GM12875 (cell line): ENCODE results near the gene KIAA1549.

Source experiments
- H3K4me3 ChIP-seq: one replicate; pipeline ENCODE4 v1.5.1; 2011; ENCODE audit warnings: low read depth, low read length, control low read depth
- CTCF ChIP-seq: IDR thresholded peaks from 2 replicates; pipeline ENCODE4 v1.5.1; 2011; ENCODE audit warnings: low read depth, mild to moderate bottlenecking, control low read depth, inconsistent platforms, low read length, moderate library complexity, borderline replicate concordance; ENCODE audit not compliant: insufficient read depth

The KIAA1549 gene

GRCh38 chr7:138898255-138898654 lies 82.9 kb downstream of the KIAA1549 start:
- TF ChIP-seq CTCF = no peak
- H3K4me3 ChIP-seq = no peak overlapping the region

GRCh38 chr7:138895679-138896078 lies 85.5 kb downstream of the KIAA1549 start:
- no peak for TF ChIP-seq CTCF
- H3K4me3 ChIP-seq = no peak overlapping the region

DNA sequence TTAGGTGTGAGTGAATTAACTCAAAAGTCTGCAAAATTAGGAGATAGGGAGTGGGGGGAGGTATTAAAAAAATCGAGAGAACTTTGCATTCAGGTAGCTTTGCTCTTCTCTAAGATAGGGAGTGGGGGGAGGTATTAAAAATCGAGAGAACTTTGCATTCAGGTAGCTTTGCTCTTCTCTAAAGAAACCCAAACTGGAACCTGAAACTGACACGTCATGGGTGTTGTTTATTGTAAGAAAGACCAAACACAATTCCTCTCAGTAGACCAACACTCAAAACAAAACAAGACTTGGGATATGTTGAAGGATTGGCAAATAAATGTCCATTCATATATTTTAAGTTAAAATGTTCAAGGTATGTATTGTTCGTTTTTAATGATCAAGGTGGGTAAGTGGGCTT lies 87.9 kb downstream of the KIAA1549 start:
- H3K4me3 ChIP-seq = no peak overlapping the region
- TF ChIP-seq CTCF = no peak

DNA sequence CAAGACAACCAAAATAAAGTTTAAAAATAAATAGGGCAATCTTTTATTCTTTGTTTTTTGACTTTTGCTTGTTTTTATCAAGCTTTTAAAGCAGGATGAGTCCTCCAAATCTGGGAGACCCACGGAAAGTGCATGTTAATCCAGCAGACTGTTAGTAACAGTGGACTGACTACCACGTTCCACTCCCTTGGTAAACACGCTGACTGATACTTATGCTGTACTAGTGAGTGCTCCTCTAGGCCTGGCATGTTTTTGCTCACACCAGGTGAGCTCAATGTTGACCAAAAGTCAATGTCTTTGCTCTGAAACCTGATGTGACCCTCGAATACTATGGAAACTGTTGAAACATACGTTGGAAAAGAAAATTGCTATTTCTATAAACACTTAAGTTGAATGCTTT lies 88.4 kb downstream of the KIAA1549 start:
- no peak for TF ChIP-seq CTCF
- no peak overlapping the region for H3K4me3 ChIP-seq

DNA sequence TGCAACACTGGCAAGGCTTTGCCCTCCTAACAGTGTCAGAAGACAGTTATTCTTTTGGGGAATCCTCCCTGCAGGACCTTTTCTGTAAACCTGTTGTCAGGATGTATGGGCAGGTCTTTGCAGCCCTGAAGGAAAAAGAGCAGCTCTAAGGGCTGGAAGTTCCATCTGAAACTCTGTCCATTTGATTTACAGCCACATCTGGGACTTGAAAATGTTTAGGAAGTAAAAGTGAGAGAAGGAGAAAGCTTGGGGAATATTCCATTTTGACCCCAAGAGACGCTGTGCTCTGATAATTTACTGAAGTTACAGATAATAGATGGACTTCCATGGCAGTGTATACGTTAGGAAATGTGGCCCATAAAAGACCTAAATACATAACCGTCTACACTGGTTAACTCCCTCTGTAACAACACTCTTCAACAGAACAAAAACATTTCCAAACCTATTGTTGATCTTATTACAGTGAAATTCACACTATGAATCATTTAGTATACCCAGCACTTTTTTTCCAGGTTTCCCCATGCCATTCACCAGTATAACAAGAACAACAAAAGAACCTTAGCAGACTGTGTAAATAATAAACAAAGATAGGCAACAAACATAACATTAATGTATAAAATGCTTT lies 89.1 kb downstream of the KIAA1549 start:
- no peak overlapping the region for H3K4me3 ChIP-seq
- TF ChIP-seq CTCF = no peak

- no peak overlapping the region for H3K4me3 ChIP-seq
- TF ChIP-seq CTCF = no peak
These were observed 89.8 kb downstream of the KIAA1549 start for GRCh38 chr7:138891446-138891810.
